G401.6 (cell line): ENCODE data around the gene PSMD7.
A peak's percentile ranks its signal among the peaks of the same experiment; 100 is the strongest.
"Not testable (repeated sequence)": the region's sequence is repeated elsewhere in the genome, so short reads cannot be mapped to it uniquely, and the experiment has no call there.

Experiments used
- FAIRE-seq: peaks from 2 replicates; lab custom pipeline; 2012; peaks lifted over from hg19 to GRCh38; lab: Jason Lieb, UNC

The PSMD7 gene

DNA sequence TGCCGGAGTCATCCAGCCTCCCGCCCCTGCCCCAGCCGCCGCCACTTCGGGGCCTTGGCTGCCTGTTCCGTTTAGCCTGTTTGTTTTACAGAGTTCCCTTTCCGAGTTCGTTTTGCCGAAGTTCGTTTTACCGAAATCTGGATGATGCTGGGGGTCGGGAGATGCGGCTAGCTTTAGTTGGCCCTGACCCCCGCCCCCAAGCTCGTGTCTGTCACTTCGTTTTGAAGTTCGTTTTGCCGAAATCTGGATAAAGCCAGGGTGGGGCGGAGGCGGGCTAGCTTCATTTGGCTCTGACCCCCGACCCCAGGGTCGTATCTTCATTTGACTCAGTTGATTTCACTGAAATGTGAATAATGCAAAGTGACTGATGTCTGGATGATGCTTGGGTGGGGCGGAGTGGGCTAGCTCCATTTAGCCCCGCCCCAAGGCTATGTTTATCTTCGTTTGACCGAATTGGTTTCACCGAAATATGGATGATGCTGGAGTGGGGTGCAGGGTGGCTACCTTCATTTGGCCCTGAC is 591 bp downstream of the PSMD7 start:
- FAIRE-seq = no peak

- FAIRE-seq = no peak
These were observed 1.5 kb downstream of the PSMD7 start for GRCh38 chr16:74298104-74298503.

GRCh38 chr16:74302341-74302740 is 5.7 kb downstream of the PSMD7 start:
- FAIRE-seq = no peak

DNA sequence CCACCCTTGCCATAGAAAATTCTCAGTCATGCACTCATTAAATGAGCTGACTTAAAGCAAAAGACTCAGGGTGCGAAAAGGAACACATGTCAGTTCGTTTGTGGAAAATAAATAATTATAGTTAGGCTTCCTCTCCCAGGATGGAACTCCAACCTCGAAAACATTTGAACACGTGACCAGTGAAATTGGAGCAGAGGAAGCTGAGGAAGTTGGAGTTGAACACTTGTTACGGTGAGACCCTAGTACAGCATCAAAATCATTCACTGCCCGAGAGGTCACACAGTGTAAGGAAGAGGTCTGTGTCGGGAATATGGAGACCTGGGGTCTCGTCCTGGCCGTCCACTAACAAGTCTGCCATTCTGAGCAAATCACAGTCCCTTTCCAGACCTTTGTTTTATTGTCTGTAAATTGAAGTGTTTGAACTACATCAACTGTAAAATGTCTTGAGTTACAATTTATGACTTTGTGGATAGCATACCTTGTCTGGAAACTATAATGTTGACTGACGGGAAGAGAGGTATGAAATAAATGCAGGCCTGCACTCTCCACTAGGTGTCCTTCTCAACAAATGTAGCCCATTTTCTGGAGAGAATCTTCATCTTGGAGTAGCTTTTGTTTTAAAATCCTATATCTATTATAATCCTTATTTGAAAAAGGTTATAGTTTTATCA is 7.7 kb downstream of the PSMD7 start:
- peak; percentile 56 for FAIRE-seq

DNA sequence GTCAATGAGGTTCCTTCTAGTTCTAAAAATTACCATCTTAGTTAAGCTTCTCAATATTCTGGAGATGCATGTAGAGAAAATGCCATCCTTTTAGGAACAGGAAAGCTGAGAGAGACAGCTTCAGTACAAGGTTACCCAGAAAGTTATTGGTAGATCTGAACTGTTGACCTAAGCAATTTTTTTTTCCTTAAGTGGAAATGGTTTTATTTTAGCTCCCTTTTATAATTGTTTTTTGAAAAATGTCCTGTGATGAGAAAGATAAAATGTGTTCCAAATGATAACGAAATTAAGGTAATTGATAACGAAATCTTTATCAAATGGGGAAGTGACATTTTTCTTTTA is 8.2 kb downstream of the PSMD7 start:
- FAIRE-seq = no peak

DNA sequence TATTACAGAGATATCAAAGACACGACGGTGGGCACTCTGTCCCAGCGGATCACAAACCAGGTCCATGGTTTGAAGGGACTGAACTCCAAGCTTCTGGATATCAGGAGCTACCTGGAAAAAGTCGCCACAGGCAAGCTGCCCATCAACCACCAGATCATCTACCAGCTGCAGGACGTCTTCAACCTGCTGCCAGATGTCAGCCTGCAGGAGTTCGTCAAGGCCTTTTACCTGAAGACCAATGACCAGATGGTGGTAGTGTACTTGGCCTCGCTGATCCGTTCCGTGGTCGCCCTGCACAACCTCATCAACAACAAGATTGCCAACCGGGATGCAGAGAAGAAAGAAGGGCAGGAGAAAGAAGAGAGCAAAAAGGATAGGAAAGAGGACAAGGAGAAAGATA is 8.7 kb downstream of the PSMD7 start:
- FAIRE-seq = no peak

DNA sequence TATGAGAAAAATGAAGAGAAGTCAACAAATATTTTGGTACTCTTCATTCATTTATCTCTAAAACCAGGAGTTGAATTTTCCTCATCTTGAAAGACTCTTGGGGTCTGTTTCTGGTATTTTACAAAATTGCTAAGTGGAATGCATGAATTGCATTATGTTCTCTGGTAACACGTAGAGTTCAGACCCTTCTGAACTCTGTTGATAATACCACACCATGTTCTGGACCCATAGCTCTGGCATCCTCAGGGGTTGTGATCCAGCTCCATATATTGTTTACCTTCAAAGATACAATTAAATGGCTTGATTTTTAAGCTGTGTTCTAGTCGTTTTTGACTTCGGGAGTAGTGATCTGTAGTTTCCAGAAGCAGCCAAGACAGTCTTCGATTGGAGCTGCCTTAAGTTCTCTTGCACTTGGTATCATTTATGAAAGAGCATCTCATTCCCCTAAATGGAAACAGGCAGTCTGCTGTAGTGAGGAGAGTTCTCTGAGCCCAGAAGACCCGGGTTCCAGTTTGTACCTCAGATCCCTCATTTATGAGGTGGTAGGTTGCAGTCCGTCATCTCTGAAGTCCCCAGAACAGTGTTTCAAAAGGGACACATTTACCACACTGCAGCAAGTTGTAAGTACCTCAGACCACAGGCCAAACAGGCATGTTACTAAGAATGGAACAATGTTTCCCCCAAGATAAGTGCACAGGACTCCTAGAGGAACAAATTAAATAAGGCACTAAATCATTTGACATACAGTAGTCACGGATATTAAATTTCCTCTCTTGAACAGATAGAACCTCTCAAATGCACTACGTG is 9.6 kb downstream of the PSMD7 start:
- no peak for FAIRE-seq

- no peak for FAIRE-seq
These were observed 10.8 kb downstream of the PSMD7 start for GRCh38 chr16:74307383-74307782.

DNA sequence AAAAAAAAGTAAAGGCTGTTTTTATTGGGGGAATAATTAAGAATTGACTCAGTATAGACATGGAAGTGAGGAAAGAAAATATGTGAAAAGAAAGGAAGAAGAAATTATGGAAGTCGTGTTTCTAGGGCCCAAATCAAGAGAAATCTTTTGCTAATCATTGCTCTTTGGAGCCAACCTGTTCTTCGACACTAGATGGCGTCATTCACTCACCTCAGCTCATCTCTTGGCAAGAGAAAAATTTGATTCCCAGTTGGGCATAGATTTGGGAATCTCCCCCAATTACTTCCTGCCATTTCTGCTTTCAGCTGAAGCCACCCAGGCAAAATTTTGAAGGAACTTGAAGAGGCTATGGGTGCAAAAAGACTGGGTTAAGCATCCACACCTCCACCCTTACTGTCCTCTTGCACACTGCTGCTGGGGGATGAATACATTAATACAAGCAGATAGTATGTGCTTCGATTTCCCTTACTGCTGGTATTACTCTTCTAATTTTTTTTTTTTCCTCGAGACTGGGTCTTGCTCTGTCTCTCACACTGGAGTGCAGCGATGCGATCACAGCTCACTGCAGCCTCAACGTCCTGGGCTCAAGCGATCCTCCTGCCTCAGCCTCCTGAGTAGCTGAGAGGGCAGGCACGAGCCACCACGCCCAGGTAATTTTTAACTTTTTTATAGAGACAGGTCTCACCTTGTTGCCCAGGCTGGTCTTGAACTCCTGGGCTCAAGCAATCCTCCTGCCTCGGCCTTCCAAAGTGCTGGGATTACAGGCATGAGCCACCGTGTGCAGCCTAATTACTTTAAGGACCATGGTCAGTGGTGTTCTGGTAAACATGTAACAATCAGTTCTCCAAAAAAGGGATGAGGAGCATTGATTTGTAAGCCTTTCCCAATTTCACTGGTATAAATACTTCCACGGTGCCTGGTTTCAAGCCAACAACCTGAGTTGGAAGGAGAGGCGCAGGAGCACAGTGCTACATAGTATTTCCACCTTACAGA is 13.5 kb downstream of the PSMD7 start:
- peak; percentile 46 for FAIRE-seq

GRCh38 chr16:74315059-74315458 is 18.4 kb downstream of the PSMD7 start:
- FAIRE-seq = no peak

- no peak for FAIRE-seq
These were observed 24.1 kb downstream of the PSMD7 start for GRCh38 chr16:74320707-74321106.

- FAIRE-seq = no peak
These were observed 24.7 kb downstream of the PSMD7 start for GRCh38 chr16:74321356-74321755.

DNA sequence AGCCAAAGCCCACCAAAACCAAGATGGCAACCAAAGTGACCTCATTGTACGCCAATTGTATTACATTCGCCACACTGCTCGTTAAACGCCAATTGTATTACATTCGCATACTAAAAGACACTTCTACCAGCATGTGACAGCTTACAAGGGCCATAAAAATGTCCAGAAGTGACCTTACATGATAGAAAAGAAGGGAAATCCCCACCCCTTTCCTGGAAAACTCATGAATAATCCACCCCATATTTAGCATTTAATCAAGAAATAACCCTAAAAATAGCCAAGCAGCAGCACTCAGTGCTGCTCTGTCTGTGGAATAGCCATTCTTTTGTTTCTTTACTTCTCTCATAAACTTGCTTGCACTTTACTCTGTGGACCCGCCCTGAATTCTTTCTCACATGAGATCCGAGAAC is 25.7 kb downstream of the PSMD7 start:
- FAIRE-seq = no peak

- FAIRE-seq = not testable (repeated sequence)
These were observed 28.2 kb downstream of the PSMD7 start for GRCh38 chr16:74324777-74325176.

- no peak for FAIRE-seq
These were observed 29.0 kb downstream of the PSMD7 start for GRCh38 chr16:74325641-74326040.

GRCh38 chr16:74328346-74328745 is 31.7 kb downstream of the PSMD7 start:
- not testable (repeated sequence) for FAIRE-seq

DNA sequence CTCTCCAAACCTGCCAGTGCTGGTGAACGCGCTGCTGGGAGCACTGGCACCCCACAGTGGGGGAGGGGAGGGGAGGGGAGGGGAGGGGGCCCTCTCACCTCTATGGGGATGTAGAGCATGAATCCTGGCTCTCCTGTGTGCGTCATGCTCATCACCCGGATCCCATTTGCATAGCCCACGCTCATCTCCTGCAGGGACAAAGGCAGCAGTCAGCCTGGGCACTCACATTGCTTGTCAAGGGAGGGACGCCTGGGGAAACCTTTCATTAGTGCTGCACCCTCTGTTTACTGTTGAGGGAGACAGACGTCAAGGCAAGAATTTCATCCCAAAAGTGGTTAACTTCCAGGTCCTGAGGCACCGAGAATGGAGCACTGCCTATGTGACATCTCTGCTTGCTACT is 35.9 kb downstream of the PSMD7 start:
- FAIRE-seq = not testable (repeated sequence)

DNA sequence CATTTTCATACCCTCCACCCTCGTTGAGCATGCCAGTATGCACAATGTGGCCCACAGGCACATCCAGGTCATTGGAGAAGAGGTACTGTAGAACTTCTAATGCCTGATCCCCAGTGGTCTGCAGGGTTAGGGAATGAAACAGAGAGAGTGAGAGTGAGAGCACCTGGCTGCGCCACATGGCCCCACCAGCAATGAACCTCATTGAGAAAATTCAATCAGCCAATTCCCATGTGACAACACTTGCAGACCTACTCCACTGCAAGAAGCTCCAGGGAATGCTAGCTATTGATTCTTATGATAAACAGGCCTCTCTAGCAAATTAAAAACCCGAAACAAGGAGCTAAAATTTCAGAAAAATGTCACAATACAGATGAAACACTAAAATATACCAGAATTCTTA is 40.9 kb downstream of the PSMD7 start:
- FAIRE-seq = not testable (repeated sequence)

- not testable (repeated sequence) for FAIRE-seq
These were observed 42.6 kb downstream of the PSMD7 start for GRCh38 chr16:74339226-74339625.

DNA sequence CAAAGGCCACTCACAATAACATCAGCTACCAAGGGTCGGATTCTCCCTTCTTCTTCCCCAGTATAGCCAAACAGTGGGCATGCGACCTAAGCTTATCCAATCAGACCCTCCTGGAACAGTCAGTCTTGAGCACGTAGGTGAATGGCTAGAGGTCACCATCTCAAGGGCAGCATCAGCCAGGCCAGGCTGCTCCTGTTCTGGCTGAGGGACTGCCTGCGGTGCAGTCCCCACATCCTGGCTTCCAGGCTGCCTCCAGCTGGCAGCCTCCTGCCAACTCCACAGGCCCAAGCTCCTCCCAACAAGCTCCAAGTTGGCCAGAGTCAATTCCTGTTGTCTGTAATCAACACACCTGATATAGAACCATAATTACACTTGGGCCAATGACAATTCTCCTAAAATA is 56.4 kb downstream of the PSMD7 start:
- not testable (repeated sequence) for FAIRE-seq
